HEK293 (cell line): ENCODE measurements around the gene CORO6.

ENCODE experiments used
- GLIS2 ChIP-seq: fragments of 450-650 bp; formaldehyde crosslinking; IDR thresholded peaks from 2 replicates; pipeline ENCODE4 v1.5.1; 2016; ENCODE audit warnings: missing biosample characterization, missing genetic modification characterization
- HIC1 ChIP-seq: fragments of 450-650 bp; formaldehyde crosslinking; IDR thresholded peaks from 2 replicates; pipeline ENCODE4 v1.5.1; 2016; ENCODE audit warnings: missing biosample characterization, missing genetic modification characterization
- IKZF3 ChIP-seq: fragments of 450-650 bp; IDR thresholded peaks from 2 replicates; pipeline ENCODE4 v1.5.0; 2018; ENCODE audit warnings: missing biosample characterization, mild to moderate bottlenecking, missing genetic modification characterization, moderate library complexity
- KLF16 ChIP-seq: fragments of 450-650 bp; formaldehyde crosslinking; IDR thresholded peaks from 2 replicates; pipeline ENCODE4 v1.5.1; 2017; ENCODE audit warnings: missing biosample characterization, missing genetic modification characterization
- MZF1 ChIP-seq: fragments of 450-650 bp; formaldehyde crosslinking; IDR thresholded peaks from 2 replicates; pipeline ENCODE4 v1.5.1; 2017; ENCODE audit warnings: missing biosample characterization, missing genetic modification characterization, borderline replicate concordance
- PRDM6 ChIP-seq: fragments of 450-650 bp; formaldehyde crosslinking; IDR thresholded peaks from 2 replicates; pipeline ENCODE4 v1.5.1; 2017; ENCODE audit warnings: missing biosample characterization, missing genetic modification characterization
- SCRT2 ChIP-seq: fragments of 450-650 bp; formaldehyde crosslinking; IDR thresholded peaks from 2 replicates; pipeline ENCODE4 v1.5.1; 2016; ENCODE audit warnings: missing biosample characterization, missing genetic modification characterization
- SETDB1 ChIP-seq: IDR thresholded peaks from one replicate; pipeline ENCODE4 v1.6.1; 2017; ENCODE audit warnings: mild to moderate bottlenecking, low read length, moderate library complexity, mixed read lengths; ENCODE audit not compliant: insufficient read length
- TRIM28 ChIP-seq: IDR thresholded peaks from 2 replicates; pipeline ENCODE4 v1.6.1; 2011; ENCODE audit warnings: low read length, control low read depth, borderline replicate concordance
- ZBTB17 ChIP-seq: fragments of 450-650 bp; formaldehyde crosslinking; IDR thresholded peaks from 2 replicates; pipeline ENCODE4 v1.5.1; 2016; ENCODE audit warnings: missing biosample characterization, missing genetic modification characterization
- ZBTB20 ChIP-seq: fragments of 450-650 bp; formaldehyde crosslinking; IDR thresholded peaks from 2 replicates; pipeline ENCODE4 v1.5.1; 2016; ENCODE audit warnings: missing biosample characterization, missing genetic modification characterization
- ZBTB6 ChIP-seq: fragments of 450-650 bp; formaldehyde crosslinking; IDR thresholded peaks from 2 replicates; pipeline ENCODE4 v1.5.1; 2017; ENCODE audit warnings: missing biosample characterization, missing genetic modification characterization
- ZFHX2 ChIP-seq: fragments of 450-650 bp; formaldehyde crosslinking; conservative IDR thresholded peaks from 2 replicates; pipeline ENCODE4 v1.5.1; 2016; ENCODE audit warnings: missing biosample characterization, missing genetic modification characterization
- ZNF140 ChIP-seq: fragments of 450-650 bp; formaldehyde crosslinking; IDR thresholded peaks from 2 replicates; pipeline ENCODE4 v1.5.1; 2016; ENCODE audit warnings: missing biosample characterization, missing genetic modification characterization
- ZNF146 ChIP-seq: fragments of 450-650 bp; formaldehyde crosslinking; IDR thresholded peaks from 2 replicates; pipeline ENCODE4 v1.5.1; 2016; ENCODE audit warnings: missing biosample characterization, missing genetic modification characterization
- ZNF223 ChIP-seq: fragments of 450-650 bp; formaldehyde crosslinking; IDR thresholded peaks from 2 replicates; pipeline ENCODE4 v1.5.1; 2016; ENCODE audit warnings: missing biosample characterization, missing genetic modification characterization
- ZNF239 ChIP-seq: fragments of 450-650 bp; formaldehyde crosslinking; IDR thresholded peaks from 2 replicates; pipeline ENCODE4 v1.5.1; 2016; ENCODE audit warnings: missing biosample characterization, missing genetic modification characterization
- ZNF248 ChIP-seq: fragments of 450-650 bp; formaldehyde crosslinking; IDR thresholded peaks from 2 replicates; pipeline ENCODE4 v1.5.1; 2017; ENCODE audit warnings: missing biosample characterization, missing genetic modification characterization
- ZNF302 ChIP-seq: fragments of 450-650 bp; formaldehyde crosslinking; IDR thresholded peaks from 2 replicates; pipeline ENCODE4 v1.5.1; 2016; ENCODE audit warnings: missing biosample characterization, missing genetic modification characterization, low read depth
- ZNF354C ChIP-seq: fragments of 450-650 bp; formaldehyde crosslinking; IDR thresholded peaks from 2 replicates; pipeline ENCODE4 v1.5.1; 2016; ENCODE audit warnings: missing biosample characterization, missing genetic modification characterization, low read depth, borderline replicate concordance
- ZNF362 ChIP-seq: fragments of 450-650 bp; formaldehyde crosslinking; IDR thresholded peaks from 2 replicates; pipeline ENCODE4 v1.5.1; 2016; ENCODE audit warnings: missing biosample characterization, missing genetic modification characterization
- ZNF366 ChIP-seq: fragments of 450-650 bp; formaldehyde crosslinking; conservative IDR thresholded peaks from 2 replicates; pipeline ENCODE4 v1.5.1; 2016; ENCODE audit warnings: missing biosample characterization, missing genetic modification characterization
- ZNF37A ChIP-seq: fragments of 450-650 bp; IDR thresholded peaks from 2 replicates; pipeline ENCODE4 v1.5.1; 2018; ENCODE audit warnings: missing biosample characterization, missing genetic modification characterization
- ZNF48 ChIP-seq: fragments of 450-650 bp; formaldehyde crosslinking; IDR thresholded peaks from 2 replicates; pipeline ENCODE4 v1.5.1; 2016; ENCODE audit warnings: missing biosample characterization, missing genetic modification characterization
- ZNF501 ChIP-seq: fragments of 450-650 bp; formaldehyde crosslinking; IDR thresholded peaks from 2 replicates; pipeline ENCODE4 v1.5.1; 2016; ENCODE audit warnings: missing biosample characterization, missing genetic modification characterization
- ZNF580 ChIP-seq: fragments of 450-650 bp; formaldehyde crosslinking; IDR thresholded peaks from 2 replicates; pipeline ENCODE4 v1.5.1; 2016; ENCODE audit warnings: missing biosample characterization, missing genetic modification characterization
- ZNF610 ChIP-seq: fragments of 450-650 bp; formaldehyde crosslinking; IDR thresholded peaks from 2 replicates; pipeline ENCODE4 v1.5.1; 2016; ENCODE audit warnings: missing biosample characterization, missing genetic modification characterization, borderline replicate concordance
- ZNF621 ChIP-seq: fragments of 450-650 bp; formaldehyde crosslinking; IDR thresholded peaks from 2 replicates; pipeline ENCODE4 v1.5.1; 2017; ENCODE audit warnings: missing biosample characterization, missing genetic modification characterization
- ZNF645 ChIP-seq: fragments of 450-650 bp; formaldehyde crosslinking; IDR thresholded peaks from 2 replicates; pipeline ENCODE4; 2016; ENCODE audit warnings: missing biosample characterization, missing genetic modification characterization
- ZNF704 ChIP-seq: fragments of 450-650 bp; formaldehyde crosslinking; IDR thresholded peaks from 2 replicates; pipeline ENCODE4 v1.5.1; 2016; ENCODE audit warnings: missing biosample characterization, missing genetic modification characterization
- ZNF707 ChIP-seq: fragments of 450-650 bp; formaldehyde crosslinking; IDR thresholded peaks from 2 replicates; pipeline ENCODE4 v1.5.1; 2016; ENCODE audit warnings: missing biosample characterization, missing genetic modification characterization
- ZNF76 ChIP-seq: fragments of 450-650 bp; formaldehyde crosslinking; IDR thresholded peaks from 2 replicates; pipeline ENCODE4; 2016; ENCODE audit warnings: low read depth, missing biosample characterization, missing genetic modification characterization, borderline replicate concordance
- ZSCAN30 ChIP-seq: fragments of 450-650 bp; IDR thresholded peaks from 2 replicates; pipeline ENCODE4 v1.5.1; 2018; ENCODE audit warnings: missing biosample characterization, mild to moderate bottlenecking, missing genetic modification characterization, moderate library complexity

The CORO6 gene

GRCh38 chr17:29625037-29625750, 2.5 kb upstream of the CORO6 start (continued):
- TF ChIP-seq ZNF302 (tag by site-specific recombination) (no peak), ZBTB20 (tag by site-specific recombination) (no peak), SETDB1 (no peak), PRDM6 (tag by site-specific recombination) (no peak), ZBTB6 (tag by site-specific recombination) (peak; percentile 32; the same call in 1 of the 2 replicates), ZNF621 (tag by site-specific recombination) (no peak), ZNF37A (no peak), ZNF610 (no peak), IKZF3 (tag by site-specific recombination) (0 out of 2 replicates have a peak, but pooled peaks have one; percentile 20), ZNF704 (tag by site-specific recombination) (no peak), ZNF76 (tag by site-specific recombination) (no peak), ZNF140 (tag by site-specific recombination) (no peak), TRIM28 (no peak), ZNF366 (tag by site-specific recombination) (no peak), ZSCAN30 (no peak), ZNF48 (no peak), ZNF146 (tag by site-specific recombination) (no peak), ZNF362 (tag by site-specific recombination) (peak; percentile 50; the same call in 1 of the 2 replicates), MZF1 (tag by site-specific recombination) (no peak), ZNF645 (tag by site-specific recombination) (no peak), ZNF354C (tag by site-specific recombination) (no peak), ZNF248 (tag by site-specific recombination) (no peak), ZNF239 (no peak), SCRT2 (no peak), ZBTB17 (tag by site-specific recombination) (peak; percentile 73), GLIS2 (tag by site-specific recombination) (no peak), ZNF501 (tag by site-specific recombination) (no peak), HIC1 (tag by site-specific recombination) (no peak), ZNF707 (tag by site-specific recombination) (no peak), ZNF580 (tag by site-specific recombination) (no peak), KLF16 (tag by site-specific recombination) (no peak), ZNF223 (no peak), ZFHX2 (no peak)
